AG10803 (cell line): Measurements from ENCODE around the gene WSB2.

ENCODE experiments used
- DNase-seq: peaks from one replicate; pipeline ENCODE4 v3.0.0; 2010; ENCODE audit warnings: low read depth
- H3K4me3 ChIP-seq: 2 replicates; pipeline ENCODE4 v1.5.1; 2011; ENCODE audit warnings: mild to moderate bottlenecking, low read length, control low read depth
- CTCF ChIP-seq: conservative IDR thresholded peaks from 2 replicates; pipeline ENCODE4 v1.5.1; 2011; ENCODE audit warnings: mild to moderate bottlenecking, low read length, control low read depth, inconsistent platforms

Gene WSB2

GRCh38 chr12:118044577-118044976 lies 16.4 kb downstream of the WSB2 start:
- no peak overlapping the region for H3K4me3 ChIP-seq
- no peak for TF ChIP-seq CTCF
- DNase-seq = no peak

- no peak for DNase-seq
- TF ChIP-seq CTCF = no peak
- H3K4me3 ChIP-seq = no peak overlapping the region
Observed at GRCh38 chr12:118044075-118044474, 16.9 kb downstream of the WSB2 start.

- no peak for DNase-seq
Observed at GRCh38 chr12:118042091-118042490, 18.9 kb downstream of the WSB2 start.

GRCh38 chr12:118038137-118038536 lies 22.8 kb downstream of the WSB2 start:
- H3K4me3 ChIP-seq = no peak overlapping the region
- no peak for DNase-seq
- no peak for TF ChIP-seq CTCF

More at GRCh38 chr12:118042091-118042490, 18.9 kb downstream of the WSB2 start:
- TF ChIP-seq CTCF = no peak
- H3K4me3 ChIP-seq = no peak overlapping the region

- no peak for TF ChIP-seq CTCF
- no peak overlapping the region for H3K4me3 ChIP-seq
- no peak for DNase-seq
Observed at GRCh38 chr12:118036672-118037411, 24.1 kb downstream of the WSB2 start.

- H3K4me3 ChIP-seq = no peak overlapping the region
- DNase-seq = peak; percentile 38
- peak; percentile 34 for TF ChIP-seq CTCF
Observed at GRCh38 chr12:118035190-118036041, 25.6 kb downstream of the WSB2 start.
